ENCODE measurements around the gene SMURF2. TPM values are rescaled to one million over a fixed set of nuclear protein-coding genes. Genes with fewer than 3 reads are reported as not detected.

The SMURF2 gene
- total RNA-seq, 1 experiment from 2014 or later, result 23.0 TPM

DNA sequence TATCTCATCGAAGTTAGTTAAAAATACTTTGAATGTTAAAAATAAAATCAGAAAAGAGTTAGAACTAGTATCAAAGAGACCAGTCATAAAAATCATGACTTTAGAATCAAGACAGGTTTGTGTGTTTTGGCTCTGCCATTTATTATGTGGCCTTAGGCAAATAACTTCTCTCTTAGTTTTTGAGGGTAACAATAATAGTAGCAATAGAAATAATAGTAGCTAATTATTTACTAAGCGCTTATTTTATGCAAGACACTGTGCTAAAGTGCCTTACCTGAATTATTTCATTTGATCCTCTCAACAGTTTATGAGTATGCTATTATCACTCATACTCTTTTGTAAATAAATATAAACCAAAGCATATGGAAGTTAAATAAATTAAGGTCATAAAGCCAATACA lies 77.0 kb downstream of the SMURF2 start:
- ATAC-seq (no peak), DNase-seq (ENCODE audit: low spot score) (no peak)
- Mint-ChIP-seq H3K27ac (no peak overlapping the region), H3K9me3 (no peaks in the 10 kb centered on the region), H3K4me3 (no peak overlapping the region), H3K36me3 (peaks cover 17% of the 10 kb centered on the region), H3K4me1 (peaks cover 13% of the 10 kb centered on the region), H3K27me3 (ENCODE audit: low read depth) (no peaks in the 10 kb centered on the region)
- ChIA-PET POLR2A (no interaction called here), CTCF (no interaction called here)
- TF ChIP-seq FOXP1 (CRISPR knock-in tag; IDR thresholded peaks at IDR 0.05; ENCODE audit: borderline replicate concordance) (no peak), PRRX2 (CRISPR knock-in tag; IDR thresholded peaks at IDR 0.05) (no peak)

DNA sequence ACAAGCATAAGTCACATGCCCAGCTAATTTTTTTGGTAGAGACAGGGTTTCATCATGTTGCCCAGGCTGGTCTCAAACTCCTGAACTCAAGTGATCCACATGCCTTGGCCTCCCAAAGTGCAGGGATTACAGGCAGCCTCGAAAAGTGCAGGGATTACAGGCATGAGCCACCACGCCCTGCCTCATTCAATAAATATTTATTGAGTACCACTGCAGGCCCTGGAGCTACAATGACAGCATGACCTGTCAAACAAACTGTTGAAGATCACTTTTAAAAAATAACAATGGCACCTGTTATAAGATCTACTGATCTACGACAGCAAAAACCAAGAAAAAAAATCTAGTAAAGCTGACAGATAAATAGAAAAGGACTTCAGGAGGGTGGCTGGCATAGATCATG lies 79.1 kb downstream of the SMURF2 start:
- CTCF ChIA-PET, result interaction anchor here (0.7 kb wide), 1 partner anchor 16 kb away, joined by 4 read pairs; no protein-coding TSS in a partner anchor
- Mint-ChIP-seq H3K27ac (no peak overlapping the region; the same call in 1 of the 2 replicates), H3K4me1 (peaks cover 13% of the 10 kb centered on the region), H3K27me3 (ENCODE audit: low read depth) (no peaks in the 10 kb centered on the region), H3K36me3 (peaks cover 18% of the 10 kb centered on the region), H3K9me3 (no peaks in the 10 kb centered on the region), H3K4me3 (no peak overlapping the region)
- ATAC-seq, result no peak
- POLR2A ChIA-PET, result no interaction called here
- TF ChIP-seq ATF1 (CRISPR knock-in tag; IDR thresholded peaks at IDR 0.05), result no peak
- no peak for TF ChIP-seq TCF7 (CRISPR knock-in tag; IDR thresholded peaks at IDR 0.05; ENCODE audit: low read depth)
- no peak for TF ChIP-seq ZNF671 (CRISPR knock-in tag; IDR thresholded peaks at IDR 0.05)
- no peak for TF ChIP-seq IRF2 (CRISPR knock-in tag; IDR thresholded peaks at IDR 0.05; ENCODE audit: borderline replicate concordance, low read depth)
- TF ChIP-seq RELA (CRISPR knock-in tag; IDR thresholded peaks at IDR 0.05; ENCODE audit: borderline replicate concordance), result no peak
- TF ChIP-seq, protein P1, sequence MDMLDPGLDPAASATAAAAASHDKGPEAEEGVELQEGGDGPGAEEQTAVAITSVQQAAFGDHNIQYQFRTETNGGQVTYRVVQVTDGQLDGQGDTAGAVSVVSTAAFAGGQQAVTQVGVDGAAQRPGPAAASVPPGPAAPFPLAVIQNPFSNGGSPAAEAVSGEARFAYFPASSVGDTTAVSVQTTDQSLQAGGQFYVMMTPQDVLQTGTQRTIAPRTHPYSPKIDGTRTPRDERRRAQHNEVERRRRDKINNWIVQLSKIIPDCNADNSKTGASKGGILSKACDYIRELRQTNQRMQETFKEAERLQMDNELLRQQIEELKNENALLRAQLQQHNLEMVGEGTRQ (CRISPR knock-in tag; IDR thresholded peaks at IDR 0.05), result no peak
- TF ChIP-seq FOXK1 (CRISPR knock-in tag; IDR thresholded peaks at IDR 0.05), result no peak
- TF ChIP-seq SMAD4 (CRISPR knock-in tag; IDR thresholded peaks at IDR 0.05), result no peak
- TF ChIP-seq NFATC4 (CRISPR knock-in tag; IDR thresholded peaks at IDR 0.05), result no peak
- TF ChIP-seq, protein P2, sequence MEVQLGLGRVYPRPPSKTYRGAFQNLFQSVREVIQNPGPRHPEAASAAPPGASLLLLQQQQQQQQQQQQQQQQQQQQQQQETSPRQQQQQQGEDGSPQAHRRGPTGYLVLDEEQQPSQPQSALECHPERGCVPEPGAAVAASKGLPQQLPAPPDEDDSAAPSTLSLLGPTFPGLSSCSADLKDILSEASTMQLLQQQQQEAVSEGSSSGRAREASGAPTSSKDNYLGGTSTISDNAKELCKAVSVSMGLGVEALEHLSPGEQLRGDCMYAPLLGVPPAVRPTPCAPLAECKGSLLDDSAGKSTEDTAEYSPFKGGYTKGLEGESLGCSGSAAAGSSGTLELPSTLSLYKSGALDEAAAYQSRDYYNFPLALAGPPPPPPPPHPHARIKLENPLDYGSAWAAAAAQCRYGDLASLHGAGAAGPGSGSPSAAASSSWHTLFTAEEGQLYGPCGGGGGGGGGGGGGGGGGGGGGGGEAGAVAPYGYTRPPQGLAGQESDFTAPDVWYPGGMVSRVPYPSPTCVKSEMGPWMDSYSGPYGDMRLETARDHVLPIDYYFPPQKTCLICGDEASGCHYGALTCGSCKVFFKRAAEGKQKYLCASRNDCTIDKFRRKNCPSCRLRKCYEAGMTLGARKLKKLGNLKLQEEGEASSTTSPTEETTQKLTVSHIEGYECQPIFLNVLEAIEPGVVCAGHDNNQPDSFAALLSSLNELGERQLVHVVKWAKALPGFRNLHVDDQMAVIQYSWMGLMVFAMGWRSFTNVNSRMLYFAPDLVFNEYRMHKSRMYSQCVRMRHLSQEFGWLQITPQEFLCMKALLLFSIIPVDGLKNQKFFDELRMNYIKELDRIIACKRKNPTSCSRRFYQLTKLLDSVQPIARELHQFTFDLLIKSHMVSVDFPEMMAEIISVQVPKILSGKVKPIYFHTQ (CRISPR knock-in tag; IDR thresholded peaks at IDR 0.05), result no peak
- no peak for DNase-seq (ENCODE audit: low spot score)

DNA sequence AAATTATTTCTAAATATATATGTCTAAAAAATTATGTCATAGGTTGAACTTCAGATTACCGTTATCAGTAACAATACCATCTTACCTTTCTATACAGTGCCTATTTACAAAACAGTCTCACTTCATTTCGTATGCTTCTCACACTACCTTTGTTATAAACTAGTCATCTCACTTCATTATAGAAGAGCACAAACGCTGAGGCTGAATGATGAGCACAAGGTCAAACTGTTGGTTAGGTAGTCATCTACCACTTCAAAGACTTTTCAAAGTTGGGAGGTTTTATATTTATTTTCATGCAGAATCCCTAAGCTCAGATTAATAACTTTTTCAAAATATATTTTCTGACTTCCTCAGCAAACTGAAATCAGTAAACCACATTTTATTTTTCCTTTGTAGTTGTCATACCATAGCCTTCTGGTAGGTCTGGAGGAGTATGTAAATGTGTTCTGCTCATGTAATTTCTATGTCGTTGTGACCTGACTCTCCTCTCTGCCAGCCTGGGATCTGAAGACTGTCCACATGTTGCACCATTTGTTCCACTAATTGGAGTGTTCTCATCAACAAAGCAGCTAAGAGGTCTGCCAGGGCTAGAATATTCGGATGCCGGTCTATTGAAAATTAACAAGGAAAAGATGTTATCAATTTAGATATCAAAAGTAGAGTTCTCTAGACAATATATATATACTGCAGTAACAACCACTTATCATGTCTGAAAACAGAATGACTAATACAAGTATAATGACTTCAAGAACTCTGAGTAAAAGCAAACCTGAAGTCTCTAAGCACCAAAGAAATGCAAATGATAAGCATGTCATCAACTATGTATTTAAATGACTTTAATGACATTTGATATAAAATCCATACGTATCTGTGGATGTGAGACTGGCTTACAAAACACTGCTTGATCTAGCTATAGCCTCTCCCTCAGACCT lies 81.5 kb downstream of the SMURF2 start:
- H3K27ac Mint-ChIP-seq, result peak overlapping the region; percentile 54
- no peak for TF ChIP-seq ESRRA (CRISPR knock-in tag; IDR thresholded peaks at IDR 0.05; ENCODE audit: borderline replicate concordance)
- TF ChIP-seq NR1H2 (CRISPR knock-in tag; IDR thresholded peaks at IDR 0.05), result no peak
- TF ChIP-seq ATF1 (CRISPR knock-in tag; IDR thresholded peaks at IDR 0.05), result no peak
- TF ChIP-seq, protein P3, sequence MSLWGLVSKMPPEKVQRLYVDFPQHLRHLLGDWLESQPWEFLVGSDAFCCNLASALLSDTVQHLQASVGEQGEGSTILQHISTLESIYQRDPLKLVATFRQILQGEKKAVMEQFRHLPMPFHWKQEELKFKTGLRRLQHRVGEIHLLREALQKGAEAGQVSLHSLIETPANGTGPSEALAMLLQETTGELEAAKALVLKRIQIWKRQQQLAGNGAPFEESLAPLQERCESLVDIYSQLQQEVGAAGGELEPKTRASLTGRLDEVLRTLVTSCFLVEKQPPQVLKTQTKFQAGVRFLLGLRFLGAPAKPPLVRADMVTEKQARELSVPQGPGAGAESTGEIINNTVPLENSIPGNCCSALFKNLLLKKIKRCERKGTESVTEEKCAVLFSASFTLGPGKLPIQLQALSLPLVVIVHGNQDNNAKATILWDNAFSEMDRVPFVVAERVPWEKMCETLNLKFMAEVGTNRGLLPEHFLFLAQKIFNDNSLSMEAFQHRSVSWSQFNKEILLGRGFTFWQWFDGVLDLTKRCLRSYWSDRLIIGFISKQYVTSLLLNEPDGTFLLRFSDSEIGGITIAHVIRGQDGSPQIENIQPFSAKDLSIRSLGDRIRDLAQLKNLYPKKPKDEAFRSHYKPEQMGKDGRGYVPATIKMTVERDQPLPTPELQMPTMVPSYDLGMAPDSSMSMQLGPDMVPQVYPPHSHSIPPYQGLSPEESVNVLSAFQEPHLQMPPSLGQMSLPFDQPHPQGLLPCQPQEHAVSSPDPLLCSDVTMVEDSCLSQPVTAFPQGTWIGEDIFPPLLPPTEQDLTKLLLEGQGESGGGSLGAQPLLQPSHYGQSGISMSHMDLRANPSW (CRISPR knock-in tag; conservative IDR thresholded peaks at IDR 0.05; ENCODE audit: low read depth), result no peak
- no peak for TF ChIP-seq SOX15 (CRISPR knock-in tag; IDR thresholded peaks at IDR 0.05)
- TF ChIP-seq RELA (CRISPR knock-in tag; IDR thresholded peaks at IDR 0.05; ENCODE audit: borderline replicate concordance), result no peak
- TF ChIP-seq, protein P4, sequence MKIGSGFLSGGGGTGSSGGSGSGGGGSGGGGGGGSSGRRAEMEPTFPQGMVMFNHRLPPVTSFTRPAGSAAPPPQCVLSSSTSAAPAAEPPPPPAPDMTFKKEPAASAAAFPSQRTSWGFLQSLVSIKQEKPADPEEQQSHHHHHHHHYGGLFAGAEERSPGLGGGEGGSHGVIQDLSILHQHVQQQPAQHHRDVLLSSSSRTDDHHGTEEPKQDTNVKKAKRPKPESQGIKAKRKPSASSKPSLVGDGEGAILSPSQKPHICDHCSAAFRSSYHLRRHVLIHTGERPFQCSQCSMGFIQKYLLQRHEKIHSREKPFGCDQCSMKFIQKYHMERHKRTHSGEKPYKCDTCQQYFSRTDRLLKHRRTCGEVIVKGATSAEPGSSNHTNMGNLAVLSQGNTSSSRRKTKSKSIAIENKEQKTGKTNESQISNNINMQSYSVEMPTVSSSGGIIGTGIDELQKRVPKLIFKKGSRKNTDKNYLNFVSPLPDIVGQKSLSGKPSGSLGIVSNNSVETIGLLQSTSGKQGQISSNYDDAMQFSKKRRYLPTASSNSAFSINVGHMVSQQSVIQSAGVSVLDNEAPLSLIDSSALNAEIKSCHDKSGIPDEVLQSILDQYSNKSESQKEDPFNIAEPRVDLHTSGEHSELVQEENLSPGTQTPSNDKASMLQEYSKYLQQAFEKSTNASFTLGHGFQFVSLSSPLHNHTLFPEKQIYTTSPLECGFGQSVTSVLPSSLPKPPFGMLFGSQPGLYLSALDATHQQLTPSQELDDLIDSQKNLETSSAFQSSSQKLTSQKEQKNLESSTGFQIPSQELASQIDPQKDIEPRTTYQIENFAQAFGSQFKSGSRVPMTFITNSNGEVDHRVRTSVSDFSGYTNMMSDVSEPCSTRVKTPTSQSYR (CRISPR knock-in tag; IDR thresholded peaks at IDR 0.05), result no peak
- TF ChIP-seq ZNF219 (CRISPR knock-in tag; IDR thresholded peaks at IDR 0.05; ENCODE audit: borderline replicate concordance), result no peak
- TF ChIP-seq, protein P5, sequence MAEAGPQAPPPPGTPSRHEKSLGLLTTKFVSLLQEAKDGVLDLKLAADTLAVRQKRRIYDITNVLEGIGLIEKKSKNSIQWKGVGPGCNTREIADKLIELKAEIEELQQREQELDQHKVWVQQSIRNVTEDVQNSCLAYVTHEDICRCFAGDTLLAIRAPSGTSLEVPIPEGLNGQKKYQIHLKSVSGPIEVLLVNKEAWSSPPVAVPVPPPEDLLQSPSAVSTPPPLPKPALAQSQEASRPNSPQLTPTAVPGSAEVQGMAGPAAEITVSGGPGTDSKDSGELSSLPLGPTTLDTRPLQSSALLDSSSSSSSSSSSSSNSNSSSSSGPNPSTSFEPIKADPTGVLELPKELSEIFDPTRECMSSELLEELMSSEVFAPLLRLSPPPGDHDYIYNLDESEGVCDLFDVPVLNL (CRISPR knock-in tag; IDR thresholded peaks at IDR 0.05; ENCODE audit: borderline replicate concordance, low read depth), result no peak

More for the DNA sequence above, 81.5 kb downstream of the SMURF2 start:
- Mint-ChIP-seq H3K4me1 (peaks cover 10% of the 10 kb centered on the region), H3K9me3 (no peaks in the 10 kb centered on the region), H3K4me3 (no peak overlapping the region), H3K27me3 (ENCODE audit: low read depth) (no peaks in the 10 kb centered on the region), H3K36me3 (peaks cover 24% of the 10 kb centered on the region)
- ChIA-PET POLR2A (no interaction called here), CTCF (no interaction called here)
- ATAC-seq (no peak), DNase-seq (ENCODE audit: low spot score) (no peak)

Measured in WTC11 (cell line).